GM12878 (cell line): Measurements from ENCODE around the gene NLGN1. TPM values are rescaled to one million over a fixed set of nuclear protein-coding genes. Genes with fewer than 3 reads are reported as not detected.

Experiments
- ATAC-seq: fragments of 200-7000 bp; cut with Tn5 transposase; 3 replicates; pipeline ENCODE4 v1.9.1; 2020; ENCODE audit warnings: mild to moderate bottlenecking, moderate library complexity
- BruUV-seq: library from RNA; stranded (reverse); fragments of 400-500 nt; replicated peaks from 2 replicates; lab custom pipeline; 2021; lab: Mats Ljungman, UMichigan
- CTCF ChIA-PET: fragments of 300-600 bp; sonication (Branson Sonifier 250); formaldehyde crosslinking; extraction: SDS; loops from one replicate; lab custom pipeline; 2021; ENCODE audit warnings: inconsistent platforms; lab: Yijun Ruan, JAX
- POLR2A ChIA-PET: fragments of 350-600 bp; formaldehyde crosslinking; extraction: SDS; loops from one replicate; lab custom pipeline; 2021; ENCODE audit warnings: inconsistent platforms; lab: Charles Lee
- RAD21 ChIA-PET: fragments of 300-600 bp; sonication (Branson Sonifier 250); formaldehyde crosslinking; loops from one replicate; lab custom pipeline; 2023; ENCODE audit warnings: antibody characterized with exemption; ENCODE audit not compliant: unreplicated experiment; lab: Charles Lee
- SMC1A ChIA-PET: fragments of 300-600 bp; sonication (Branson Sonifier 250); formaldehyde crosslinking; loops from one replicate; lab custom pipeline; 2023; ENCODE audit not compliant: unreplicated experiment, uncharacterized antibody; lab: Charles Lee
- DNase-seq: peaks from one replicate; pipeline ENCODE4 v3.0.0-alpha.2; 2011; ENCODE audit warnings: low read depth, low spot score
- FAIRE-seq: peaks from 3 replicates; lab custom pipeline; 2011; peaks lifted over from hg19 to GRCh38; lab: Jason Lieb, UNC
- H2AFZ ChIP-seq: 2 replicates; pipeline ENCODE4 v1.6.0; 2011; ENCODE audit warnings: low read depth, low read length, control low read depth; ENCODE audit not compliant: control insufficient read depth
- H3K27ac ChIP-seq: 2 replicates; pipeline ENCODE4 v1.5.1; 2011; ENCODE audit warnings: control low read depth; ENCODE audit not compliant: control insufficient read depth, insufficient read depth
- H3K27me3 ChIP-seq, 2 experiments: replicated peaks in 1 of 2; 2 replicates each; pipeline versions ENCODE4 v1.6.0 to v1.6.1; 2011; ENCODE audit warnings: low read length in 1 of 2; ENCODE audit not compliant: control insufficient read depth in 2 of 2, insufficient read depth in 2 of 2
- H3K36me3 ChIP-seq, 2 experiments: 2 replicates each; pipeline ENCODE4 v1.5.1; 2011; ENCODE audit warnings: low read length in 1 of 2; ENCODE audit not compliant: control insufficient read depth in 2 of 2, insufficient read depth in 2 of 2
- H3K4me1 ChIP-seq: 2 replicates; pipeline ENCODE4 v1.6.1; 2011; ENCODE audit warnings: mild to moderate bottlenecking, low read length, moderate library complexity, mixed read lengths; ENCODE audit not compliant: control insufficient read depth, insufficient read depth
- H3K4me2 ChIP-seq: 2 replicates; pipeline ENCODE4 v1.6.0; 2011; ENCODE audit warnings: control low read depth; ENCODE audit not compliant: control insufficient read depth, insufficient read depth
- H3K4me3 ChIP-seq: fragments of 200-600 bp; sonication (generic); 2 replicates; pipeline ENCODE4 v1.5.1; 2016
- H3K79me2 ChIP-seq: 2 replicates; pipeline ENCODE4 v1.6.0; 2011; ENCODE audit warnings: low read length; ENCODE audit not compliant: control insufficient read depth, insufficient read depth
- H3K9ac ChIP-seq: 2 replicates; pipeline ENCODE4 v1.8.0; 2011; ENCODE audit warnings: low read length, control low read depth, mixed read lengths; ENCODE audit not compliant: control insufficient read depth, insufficient read depth
- H3K9me3 ChIP-seq: replicated peaks from 3 replicates; pipeline ENCODE4 v1.5.1; 2011; ENCODE audit warnings: mild to moderate bottlenecking, low read length; ENCODE audit not compliant: control insufficient read depth, insufficient read depth
- H4K20me1 ChIP-seq: 2 replicates; pipeline ENCODE4 v1.6.0; 2011; ENCODE audit not compliant: control insufficient read depth, insufficient read depth
- BHLHE40 ChIP-seq, 2 experiments: fragments of 450-650 bp in 1 of 2; IDR thresholded peaks; 2 replicates each; pipeline ENCODE4 v1.6.1; 2011 to 2017; ENCODE audit warnings: low read depth in 2 of 2, borderline replicate concordance in 1 of 2, improper control_type of control experiment in 1 of 2, low read length in 1 of 2, mild to moderate bottlenecking in 1 of 2
- CBFB ChIP-seq: IDR thresholded peaks from 2 replicates; pipeline ENCODE4 v1.6.1; 2016; ENCODE audit warnings: antibody characterized with exemption, low read depth
- CBX5 ChIP-seq: sonication (generic); IDR thresholded peaks from 2 replicates; pipeline ENCODE4 v1.6.1; 2016; ENCODE audit warnings: low read depth, moderate library complexity, mild to moderate bottlenecking, inconsistent platforms
- EGR1 ChIP-seq, 2 experiments: IDR thresholded peaks; 1 replicate in 1 of 2; 2 replicates in 1 of 2; pipeline ENCODE4 v1.6.1; 2011 to 2012; ENCODE audit warnings: low read depth in 2 of 2, low read length in 2 of 2, borderline replicate concordance in 1 of 2, mild to moderate bottlenecking in 1 of 2, moderate library complexity in 1 of 2
- FOXK2 ChIP-seq: fragments of 450-650 bp; IDR thresholded peaks from 2 replicates; pipeline ENCODE4 v1.6.1; 2017; ENCODE audit warnings: mild to moderate bottlenecking, moderate library complexity
- HDAC2 ChIP-seq: fragments of 200-600 bp; sonication (generic); IDR thresholded peaks from 2 replicates; pipeline ENCODE4 v1.6.1; 2017
- MEF2A ChIP-seq: IDR thresholded peaks from 2 replicates; pipeline ENCODE4 v1.6.1; 2011; ENCODE audit warnings: low read depth, mild to moderate bottlenecking, low read length, moderate library complexity; ENCODE audit not compliant: insufficient read depth
- NFIC ChIP-seq: IDR thresholded peaks from 2 replicates; pipeline ENCODE4 v1.6.1; 2012; ENCODE audit warnings: low read depth, mild to moderate bottlenecking, inconsistent platforms, low read length, moderate library complexity
- NFYB ChIP-seq: IDR thresholded peaks from 2 replicates; pipeline ENCODE4 v1.6.1; 2011; ENCODE audit warnings: low read depth, mild to moderate bottlenecking, low read length, improper control_type of control experiment, moderate library complexity; ENCODE audit not compliant: insufficient read depth
- PAX5 ChIP-seq: IDR thresholded peaks from 2 replicates; pipeline ENCODE4 v1.6.1; 2011; ENCODE audit warnings: low read depth, low read length, borderline replicate concordance
- RB1 ChIP-seq: fragments of 450-650 bp; formaldehyde crosslinking; IDR thresholded peaks from 2 replicates; pipeline ENCODE4 v1.6.1; 2017; ENCODE audit warnings: mild to moderate bottlenecking, borderline replicate concordance
- RFX5 ChIP-seq: IDR thresholded peaks from 2 replicates; pipeline ENCODE4 v1.6.1; 2011; ENCODE audit warnings: low read depth, low read length, improper control_type of control experiment
- SUZ12 ChIP-seq: fragments of 200-600 bp; sonication (generic); IDR thresholded peaks from one replicate; pipeline ENCODE4 v1.6.1; 2018; ENCODE audit warnings: antibody characterized with exemption, mild to moderate bottlenecking; ENCODE audit not compliant: unreplicated experiment
- YY1 ChIP-seq: IDR thresholded peaks from 2 replicates; pipeline ENCODE4 v1.6.1; 2011; ENCODE audit warnings: low read depth, mild to moderate bottlenecking, low read length
- ZNF622 ChIP-seq: fragments of 450-650 bp; IDR thresholded peaks from 2 replicates; pipeline ENCODE4 v1.6.1; 2017; ENCODE audit warnings: mild to moderate bottlenecking, inconsistent platforms
- ZSCAN29 ChIP-seq: fragments of 450-650 bp; IDR thresholded peaks from 2 replicates; pipeline ENCODE4 v1.6.1; 2017; ENCODE audit warnings: mild to moderate bottlenecking, moderate library complexity
- WGBS: methylation state at CpG from one replicate; pipeline ENCODE4 v1.1.6; 2016; ENCODE audit warnings: low lambda C conversion rate; ENCODE audit not compliant: insufficient replicate concordance, insufficient coverage; ENCODE audit errors: missing lambda C conversion rate; 5-methylcytosine and 5-hydroxymethylcytosine counted together
- in situ Hi-C: fragments of 300-500 bp; cut with MboI; formaldehyde crosslinking; loops from 9 replicates; pipeline ENCODE4 v1.14.3; 2018; ENCODE audit warnings: mixed read lengths
- intact Hi-C: fragments of 100-400 bp; cut with micrococcal nuclease; formaldehyde crosslinking; loops from one replicate; pipeline ENCODE4 v1.14.2; 2022; ENCODE audit not compliant: unreplicated experiment
- polyA plus RNA-seq, 11 experiments: library from polyadenylated mRNA; depleted of rRNA in 4 of 11; unstranded in 6 of 11; stranded (reverse) in 5 of 11; fragments of >200 nt; fragmentation: Nextera tagmentation in 4 of 11; fragmentation: Illumina TruSeq in 1 of 11; extraction: Ambion mirVana in 4 of 11; extraction: Trizol in 1 of 11; gene quantifications; 1 replicate in 1 of 11; 2 replicates in 10 of 11; pipeline versions ENCODE4 v1.2.1 to v1.2.3, GENCODE V29; 2011 to 2016; ENCODE audit warnings: inconsistent platforms in 2 of 11, missing spikeins in 2 of 11, low read depth in 1 of 11
- total RNA-seq, 4 experiments: library from RNA; depleted of rRNA in 3 of 4; stranded (reverse); fragments of >200 nt in 3 of 4; fragmentation: Illumina TruSeq in 1 of 4; extraction: Trizol in 1 of 4; gene quantifications; 2 replicates each; pipeline versions ENCODE4 v1.2.1 to v1.2.3, GENCODE V29; 2013 to 2021
- TF ChIP-seq, protein P1 (sequence below): IDR thresholded peaks from 2 replicates; pipeline ENCODE4 v1.6.1; 2012; ENCODE audit warnings: low read depth, low read length, improper control_type of control experiment
- TF ChIP-seq, protein P2 (sequence below): IDR thresholded peaks from 2 replicates; pipeline ENCODE4 v1.6.1; 2011; ENCODE audit warnings: low read depth, low read length, improper control_type of control experiment, borderline replicate concordance

NLGN1 gene
- total and polyA plus RNA-seq, 10 of the 15 experiments (the other 5 are each of a cell fraction or from before 2014, with no cell fraction given): not detected

DNA sequence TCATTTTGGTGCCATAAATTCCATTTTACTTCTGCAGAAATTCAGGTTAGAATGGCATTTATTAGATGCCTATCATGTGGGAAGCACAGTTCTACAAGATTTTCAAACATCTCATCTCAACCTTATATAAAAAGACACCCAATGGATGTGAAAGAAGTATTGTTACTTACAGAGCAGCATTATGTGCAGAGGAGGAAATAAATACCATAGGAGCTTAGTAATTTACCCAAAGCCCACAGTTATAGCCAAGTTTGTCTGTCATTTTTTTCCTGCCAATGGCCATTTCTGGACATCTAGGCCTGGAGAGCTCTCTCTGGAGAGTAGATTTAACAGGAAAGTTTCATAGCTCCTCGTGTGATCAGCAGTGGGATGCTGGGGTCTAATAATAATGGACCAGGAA, 802.2 kb downstream of the NLGN1 start (continued):
- TF ChIP-seq NFYB (no peak), NFIC (no peak), RFX5 (no peak), ZSCAN29 (no peak)
- TF ChIP-seq, all 136 proteins: peak for 0

DNA sequence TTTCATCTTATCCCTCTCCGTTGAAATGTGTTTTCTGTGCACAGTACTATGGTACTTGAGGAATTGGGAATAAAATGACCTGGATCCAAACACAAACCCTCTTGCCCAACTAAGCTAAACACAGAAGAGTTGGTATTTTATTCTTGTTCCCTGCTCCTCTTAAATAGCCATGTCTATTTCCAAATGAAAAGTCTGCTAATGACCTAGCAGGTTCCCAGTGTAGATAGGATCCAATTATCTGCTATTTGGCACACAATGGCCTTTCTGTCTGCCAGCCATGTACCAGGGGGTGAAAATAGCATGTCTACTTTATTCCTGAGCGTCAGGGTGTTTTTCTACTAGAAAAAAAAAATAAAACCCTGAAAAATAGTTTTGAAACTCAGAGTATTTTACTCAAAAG, 804.6 kb downstream of the NLGN1 start:
- no peaks in the 10 kb centered on the region for H3K79me2 ChIP-seq
- no peak overlapping the region for H3K27ac ChIP-seq
- no peak overlapping the region for H2AFZ ChIP-seq
- FAIRE-seq (no peak), DNase-seq (no peak), ATAC-seq (no peak)
- no peaks in the 10 kb centered on the region for H3K27me3 ChIP-seq
- no peaks in the 10 kb centered on the region for H4K20me1 ChIP-seq
- H3K9ac ChIP-seq: no peak overlapping the region
- in situ Hi-C loops: no loop called here
- BruUV-seq: no TSS peak
- RAD21 ChIA-PET: no interaction called here
- TF ChIP-seq, protein P1, sequence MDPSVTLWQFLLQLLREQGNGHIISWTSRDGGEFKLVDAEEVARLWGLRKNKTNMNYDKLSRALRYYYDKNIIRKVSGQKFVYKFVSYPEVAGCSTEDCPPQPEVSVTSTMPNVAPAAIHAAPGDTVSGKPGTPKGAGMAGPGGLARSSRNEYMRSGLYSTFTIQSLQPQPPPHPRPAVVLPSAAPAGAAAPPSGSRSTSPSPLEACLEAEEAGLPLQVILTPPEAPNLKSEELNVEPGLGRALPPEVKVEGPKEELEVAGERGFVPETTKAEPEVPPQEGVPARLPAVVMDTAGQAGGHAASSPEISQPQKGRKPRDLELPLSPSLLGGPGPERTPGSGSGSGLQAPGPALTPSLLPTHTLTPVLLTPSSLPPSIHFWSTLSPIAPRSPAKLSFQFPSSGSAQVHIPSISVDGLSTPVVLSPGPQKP: no peak
- TF ChIP-seq PAX5 (no peak), HDAC2 (no peak), MEF2A (no peak), FOXK2 (no peak), BHLHE40 (IDR thresholded peaks at IDR 0.05; ENCODE audit: borderline replicate concordance in 1 of 2, low read depth in 2 of 2, low read length in 1 of 2) (no peak), RB1 (no peak), CBX5 (no peak), YY1 (no peak), SUZ12 (no peak), EGR1 (IDR thresholded peaks at IDR 0.05; ENCODE audit: borderline replicate concordance in 1 of 2, low read depth in 2 of 2, low read length in 2 of 2) (no peak), ZNF622 (no peak), CBFB (no peak)
- TF ChIP-seq, protein P2, sequence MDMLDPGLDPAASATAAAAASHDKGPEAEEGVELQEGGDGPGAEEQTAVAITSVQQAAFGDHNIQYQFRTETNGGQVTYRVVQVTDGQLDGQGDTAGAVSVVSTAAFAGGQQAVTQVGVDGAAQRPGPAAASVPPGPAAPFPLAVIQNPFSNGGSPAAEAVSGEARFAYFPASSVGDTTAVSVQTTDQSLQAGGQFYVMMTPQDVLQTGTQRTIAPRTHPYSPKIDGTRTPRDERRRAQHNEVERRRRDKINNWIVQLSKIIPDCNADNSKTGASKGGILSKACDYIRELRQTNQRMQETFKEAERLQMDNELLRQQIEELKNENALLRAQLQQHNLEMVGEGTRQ: no peak
- 0% methylated on average over 2 of the region's 2 CpGs for WGBS
- CTCF ChIA-PET: no interaction called here
- H3K4me2 ChIP-seq: no peak overlapping the region
- POLR2A ChIA-PET: no interaction called here
- H3K4me3 ChIP-seq: no peak overlapping the region
- no peaks in the 10 kb centered on the region for H3K9me3 ChIP-seq
- SMC1A ChIA-PET: interaction anchor here (1.1 kb wide), 1 partner anchor 10 kb away, joined by 3 read pairs; no protein-coding TSS in a partner anchor
- intact Hi-C loops: no loop called here
- no peaks in the 10 kb centered on the region for H3K4me1 ChIP-seq
- no peaks in the 10 kb centered on the region for H3K36me3 ChIP-seq
